Left ventricle myocardium inferior (tissue), 1 donor: ENCODE data around the gene LIPT2. TPM values are rescaled to one million over a fixed set of nuclear protein-coding genes. Genes with fewer than 3 reads are reported as not detected.

Source experiments
- DNase-seq: peaks from one replicate; pipeline ENCODE4 v3.0.0-alpha.2; 2020
- H3K27ac ChIP-seq: fragments of 200-600 bp; replicated peaks from 2 replicates; pipeline ENCODE4 v1.8.0; 2021
- H3K27me3 ChIP-seq: fragments of 200-600 bp; 2 replicates; pipeline ENCODE4 v1.8.0; 2021; ENCODE audit warnings: low read depth
- H3K36me3 ChIP-seq: fragments of 200-600 bp; 2 replicates; pipeline ENCODE4 v1.8.0; 2021
- H3K4me1 ChIP-seq: fragments of 200-600 bp; 2 replicates; pipeline ENCODE4 v1.8.0; 2021
- H3K4me3 ChIP-seq: fragments of 200-600 bp; 2 replicates; pipeline ENCODE4 v1.8.0; 2021; ENCODE audit warnings: mild to moderate bottlenecking, moderate library complexity
- H3K9me3 ChIP-seq: fragments of 200-600 bp; replicated peaks from 2 replicates; pipeline ENCODE4 v1.8.0; 2021
- CTCF ChIP-seq: fragments of 200-600 bp; IDR thresholded peaks from 2 replicates; pipeline ENCODE4 v1.8.0; 2021; ENCODE audit warnings: antibody characterized with exemption, mild to moderate bottlenecking, borderline replicate concordance
- intact Hi-C: fragments of 100-400 bp; cut with micrococcal nuclease; formaldehyde crosslinking; loops from one replicate; pipeline ENCODE4 v1.11.0; 2022
- total RNA-seq: library from RNA; stranded (reverse); fragmentation: NEBNext Ultra II Directional; extraction: Animal tissue kit (Norgen Biotek cat#: 25700); gene quantifications from one replicate; pipeline ENCODE4 v1.2.1, GENCODE V29; 2021
- donor health status: DM: no; HTN: yes; CAD: no; lungs with severe emphysema.

LIPT2 gene
- total RNA-seq, 1 donor from 2014 or later: 0.96 TPM

GRCh38 chr11:74524978-74525377 lies 31.5 kb upstream of the LIPT2 start:
- DNase-seq: no peak
- Histone ChIP-seq H3K9me3 (no peaks in the 10 kb centered on the region), H3K36me3 (no peaks in the 10 kb centered on the region), H3K4me3 (no peak overlapping the region), H3K27ac (no peak overlapping the region), H3K4me1 (no peaks in the 10 kb centered on the region), H3K27me3 (no peaks in the 10 kb centered on the region)
- intact Hi-C loops: no loop called here
- TF ChIP-seq CTCF: no peak

GRCh38 chr11:74524501-74524900 lies 31.0 kb upstream of the LIPT2 start:
- Histone ChIP-seq H3K27ac (no peak overlapping the region), H3K4me1 (no peaks in the 10 kb centered on the region), H3K36me3 (no peaks in the 10 kb centered on the region), H3K9me3 (no peaks in the 10 kb centered on the region), H3K27me3 (no peaks in the 10 kb centered on the region), H3K4me3 (no peak overlapping the region)
- intact Hi-C loops: no loop called here
- no peak for DNase-seq
- no peak for TF ChIP-seq CTCF

- no peak overlapping the region for H3K4me3 ChIP-seq
- intact Hi-C loops: no loop called here
These were observed 29.3 kb upstream of the LIPT2 start for GRCh38 chr11:74522776-74523175.

GRCh38 chr11:74521666-74522252 lies 28.2 kb upstream of the LIPT2 start:
- no peak for TF ChIP-seq CTCF

More at GRCh38 chr11:74522776-74523175, 29.3 kb upstream of the LIPT2 start:
- no peaks in the 10 kb centered on the region for H3K9me3 ChIP-seq
- H3K4me1 ChIP-seq: no peaks in the 10 kb centered on the region
- no peak overlapping the region for H3K27ac ChIP-seq
- no peaks in the 10 kb centered on the region for H3K27me3 ChIP-seq
- TF ChIP-seq CTCF: no peak
- no peak for DNase-seq
- H3K36me3 ChIP-seq: no peaks in the 10 kb centered on the region

GRCh38 chr11:74520927-74521665 lies 27.6 kb upstream of the LIPT2 start:
- Histone ChIP-seq H3K36me3 (no peaks in the 10 kb centered on the region), H3K27ac (no peak overlapping the region), H3K4me1 (no peaks in the 10 kb centered on the region), H3K27me3 (no peaks in the 10 kb centered on the region), H3K9me3 (peaks cover 8% of the 10 kb centered on the region), H3K4me3 (no peak overlapping the region)
- TF ChIP-seq CTCF: no peak
- intact Hi-C loops: no loop called here
- no peak for DNase-seq

More at GRCh38 chr11:74521666-74522252, 28.2 kb upstream of the LIPT2 start:
- H3K27ac ChIP-seq: no peak overlapping the region
- H3K27me3 ChIP-seq: no peaks in the 10 kb centered on the region
- intact Hi-C loops: no loop called here
- no peak for DNase-seq
- H3K9me3 ChIP-seq: peaks cover 3% of the 10 kb centered on the region
- no peaks in the 10 kb centered on the region for H3K36me3 ChIP-seq
- no peaks in the 10 kb centered on the region for H3K4me1 ChIP-seq
- no peak overlapping the region for H3K4me3 ChIP-seq
